Subcutaneous adipose tissue (tissue), 4 donors: Measurements from ENCODE around the gene CERS6. TPM values are rescaled to one million over a fixed set of nuclear protein-coding genes. Genes with fewer than 3 reads are reported as not detected.

Experiments used
- CTCF ChIP-seq: fragments of 450-650 bp; IDR thresholded peaks from one replicate; pipeline ENCODE4 v1.5.1; 2016; ENCODE audit warnings: low read depth, mild to moderate bottlenecking, control low read depth, antibody characterized with exemption, moderate library complexity
- total RNA-seq, 4 donors: library from RNA; depleted of rRNA; stranded (reverse); fragments of >200 nt; gene quantifications; one replicate each; pipeline ENCODE4 v1.1.0, GENCODE V29; 2016

Gene CERS6
- total RNA-seq, 4 donors from 2014 or later: 51.7 to 77.1 (median 59.3) TPM

GRCh38 chr2:168482952-168483831 is 27.1 kb downstream of the CERS6 start:
- TF ChIP-seq CTCF: no peak

- no peak for TF ChIP-seq CTCF
Observed at GRCh38 chr2:168486477-168486876, 30.4 kb downstream of the CERS6 start.

- no peak for TF ChIP-seq CTCF
Observed at GRCh38 chr2:168490015-168490874, 34.2 kb downstream of the CERS6 start.

- no peak for TF ChIP-seq CTCF
Observed at GRCh38 chr2:168490946-168491605, 35.0 kb downstream of the CERS6 start.

- no peak for TF ChIP-seq CTCF
Observed at GRCh38 chr2:168494190-168494711, 38.2 kb downstream of the CERS6 start.

- TF ChIP-seq CTCF: no peak
Observed at GRCh38 chr2:168495524-168495923, 39.5 kb downstream of the CERS6 start.
